ENCODE data around the gene TGFBR2.

TGFBR2 gene

GRCh38 chr3:30606301-30607031, at the start of gene TGFBR2:
Gene TGFBR2 (plus strand): TSS chr3:30606601. CDS start chr3:30606884, 283 bp downstream.
- DNase-seq, result peak; percentile 88

- DNase-seq, result no peak
Measured at GRCh38 chr3:30557746-30558303, 48.6 kb upstream of the TGFBR2 start.

GRCh38 chr3:30563956-30564355, 42.4 kb upstream of the TGFBR2 start:
- DNase-seq, result no peak

- no peak for DNase-seq
Measured at GRCh38 chr3:30567139-30567753, 39.2 kb upstream of the TGFBR2 start.

- DNase-seq, result no peak
Measured at GRCh38 chr3:30576946-30577345, 29.5 kb upstream of the TGFBR2 start.

- no peak for DNase-seq
Measured at GRCh38 chr3:30577788-30578187, 28.6 kb upstream of the TGFBR2 start.

GRCh38 chr3:30578479-30578878, 27.9 kb upstream of the TGFBR2 start:
- no peak for DNase-seq

GRCh38 chr3:30578986-30579579, 27.3 kb upstream of the TGFBR2 start:
- no peak for DNase-seq

- DNase-seq, result no peak
Measured at GRCh38 chr3:30581067-30581585, 25.3 kb upstream of the TGFBR2 start.

GRCh38 chr3:30581982-30582381, 24.4 kb upstream of the TGFBR2 start:
- DNase-seq, result no peak

GRCh38 chr3:30583973-30584372, 22.4 kb upstream of the TGFBR2 start:
- no peak for DNase-seq

- no peak for DNase-seq
Measured at GRCh38 chr3:30585654-30586053, 20.7 kb upstream of the TGFBR2 start.

- DNase-seq, result no peak
Measured at GRCh38 chr3:30586096-30586805, 20.1 kb upstream of the TGFBR2 start.

GRCh38 chr3:30586806-30587486, 19.5 kb upstream of the TGFBR2 start:
- DNase-seq, result no peak

GRCh38 chr3:30587904-30588303, 18.5 kb upstream of the TGFBR2 start:
- no peak for DNase-seq

GRCh38 chr3:30596152-30596551, 10.2 kb upstream of the TGFBR2 start:
- no peak for DNase-seq

- no peak for DNase-seq
Measured at GRCh38 chr3:30597131-30597768, 9.2 kb upstream of the TGFBR2 start.

GRCh38 chr3:30597769-30598134, 8.6 kb upstream of the TGFBR2 start:
- no peak for DNase-seq

GRCh38 chr3:30598668-30599545, 7.5 kb upstream of the TGFBR2 start:
- DNase-seq, result no peak

GRCh38 chr3:30600572-30600971, 5.8 kb upstream of the TGFBR2 start:
- no peak for DNase-seq

- no peak for DNase-seq
Measured at GRCh38 chr3:30602946-30603345, 3.5 kb upstream of the TGFBR2 start.

Data from stimulated activated CD4-positive, alpha-beta T cell treated with anti-CD3 and anti-CD28 coated beads, Interleukin-4, amount 100 ng/mL, for 24 hours (primary cell).